SK-N-SH (cell line): ENCODE results near the gene PHACTR3. TPM values are rescaled to one million over a fixed set of nuclear protein-coding genes. Genes with fewer than 3 reads are reported as not detected.

Experiments
- CTCF ChIA-PET: fragments of 300-600, 350-600 bp; formaldehyde crosslinking; extraction: SDS; loops from one replicate; lab custom pipeline; 2021; lab: Yijun Ruan, JAX
- POLR2A ChIA-PET: fragments of 350-600 bp; sonication (Branson Sonifier 250); formaldehyde crosslinking; extraction: SDS; loops from one replicate; lab custom pipeline; 2020; ENCODE audit warnings: antibody characterized with exemption, inconsistent platforms; lab: Yijun Ruan, JAX
- DNase-seq: peaks from one replicate; pipeline ENCODE4 v3.0.0; 2012
- H2AFZ ChIP-seq: fragments of 200-600 bp; sonication (generic); 2 replicates; pipeline ENCODE4 v1.8.1; 2016; ENCODE audit warnings: antibody characterized with exemption, mild to moderate bottlenecking, low read depth
- H3F3A ChIP-seq: fragments of 200-600 bp; sonication (generic); replicated peaks from 2 replicates; pipeline ENCODE3; 2016; ENCODE audit warnings: antibody characterized with exemption, mild to moderate bottlenecking; ENCODE audit not compliant: insufficient read depth
- H3K27ac ChIP-seq, 2 experiments: fragments of 200-500 bp in 1 of 2; fragments of 200-600 bp in 1 of 2; sonication (Bioruptor generic) in 1 of 2; sonication (generic), shearing (Covaris generic) in 1 of 2; 2 replicates each; pipeline versions ENCODE4 v1.5.1 to v1.6.1; 2014 to 2016; ENCODE audit warnings: low read depth in 2 of 2, inconsistent platforms in 1 of 2, low read length in 1 of 2, mild to moderate bottlenecking in 1 of 2, mixed read lengths in 1 of 2
- H3K27me3 ChIP-seq: fragments of 200-600 bp; sonication (generic), shearing (Covaris generic); 2 replicates; pipeline ENCODE4 v1.6.1; 2016; ENCODE audit warnings: mixed run types; ENCODE audit not compliant: insufficient read depth
- H3K36me3 ChIP-seq, 2 experiments: fragments of 200-500 bp in 1 of 2; fragments of 200-600 bp in 1 of 2; sonication (Bioruptor generic) in 1 of 2; sonication (generic) in 1 of 2; replicated peaks in 1 of 2; 2 replicates each; pipeline versions ENCODE3 to v1.5.1; 2014 to 2016; ENCODE audit warnings: low read length in 1 of 2, mild to moderate bottlenecking in 1 of 2; ENCODE audit not compliant: insufficient read depth in 2 of 2, control insufficient read depth in 1 of 2
- H3K4me1 ChIP-seq, 2 experiments: fragments of 200-500 bp in 1 of 2; fragments of 200-600 bp in 1 of 2; sonication (Bioruptor generic) in 1 of 2; sonication (generic), shearing (Covaris generic) in 1 of 2; 2 replicates each; pipeline versions ENCODE4 v1.5.1 to v1.6.1; 2014 to 2016; ENCODE audit warnings: low read depth in 1 of 2, low read length in 1 of 2, mixed run types in 1 of 2; ENCODE audit not compliant: insufficient read depth in 2 of 2, control insufficient read depth in 1 of 2
- H3K4me2 ChIP-seq: fragments of 200-600 bp; sonication (generic), shearing (Covaris generic); 2 replicates; pipeline ENCODE4 v1.6.1; 2017; ENCODE audit warnings: mixed run types
- H3K4me3 ChIP-seq, 2 experiments: fragments of 200-500 bp in 1 of 2; fragments of 200-600 bp in 1 of 2; sonication (Bioruptor generic) in 1 of 2; sonication (generic), shearing (Covaris generic) in 1 of 2; 2 replicates each; pipeline versions ENCODE4 v1.5.1 to v1.8.1; 2014 to 2016; ENCODE audit warnings: low read depth in 2 of 2, inconsistent platforms in 1 of 2, low read length in 1 of 2, mild to moderate bottlenecking in 1 of 2, mixed read lengths in 1 of 2, moderate library complexity in 1 of 2
- H3K79me2 ChIP-seq: fragments of 200-600 bp; sonication (generic); 2 replicates; pipeline ENCODE4 v1.8.1; 2017; ENCODE audit warnings: mild to moderate bottlenecking; ENCODE audit not compliant: insufficient read depth
- H3K9ac ChIP-seq: fragments of 200-600 bp; sonication (generic); 2 replicates; pipeline ENCODE4 v1.6.1; 2017; ENCODE audit warnings: mixed run types
- H3K9me2 ChIP-seq: fragments of 200-600 bp; sonication (generic); 2 replicates; pipeline ENCODE4 v1.6.1; 2017; ENCODE audit warnings: mixed run types
- H3K9me3 ChIP-seq: fragments of 200-600 bp; sonication (generic); 2 replicates; pipeline ENCODE4 v1.6.1; 2017; ENCODE audit warnings: mixed run types, mild to moderate bottlenecking, moderate library complexity
- H4K20me1 ChIP-seq: fragments of 200-600 bp; sonication (generic); 2 replicates; pipeline ENCODE4 v1.6.1; 2017; ENCODE audit warnings: mild to moderate bottlenecking, mixed run types; ENCODE audit not compliant: insufficient read depth
- ELF1 ChIP-seq: IDR thresholded peaks from 2 replicates; pipeline ENCODE4 v1.4.0; 2012
- EP300 ChIP-seq, 2 experiments: IDR thresholded peaks; 2 replicates each; pipeline versions ENCODE4 v1.4.0 to v1.6.1; 2012; ENCODE audit warnings: borderline replicate concordance in 1 of 2, low read depth in 1 of 2, low read length in 1 of 2
- EZH2phosphoT487 ChIP-seq: fragments of 200-600 bp; sonication (generic); IDR thresholded peaks from 2 replicates; pipeline ENCODE4 v1.6.1; 2017; ENCODE audit warnings: low read depth, mixed run types, mild to moderate bottlenecking, antibody characterized with exemption, moderate library complexity, borderline replicate concordance
- GABPA ChIP-seq: IDR thresholded peaks from 2 replicates; pipeline ENCODE4 v1.4.0; 2012; ENCODE audit warnings: low read depth, mild to moderate bottlenecking
- GATA2 ChIP-seq: sonication (generic); formaldehyde crosslinking; IDR thresholded peaks from 2 replicates; pipeline ENCODE4 v1.5.0; 2020; ENCODE audit warnings: mild to moderate bottlenecking, missing genetic modification reagents
- MEF2A ChIP-seq: IDR thresholded peaks from 2 replicates; pipeline ENCODE4 v1.4.0; 2012; ENCODE audit warnings: low read depth, borderline replicate concordance
- NRF1 ChIP-seq: IDR thresholded peaks from 2 replicates; pipeline ENCODE4 v1.6.1; 2012; ENCODE audit warnings: low read depth, mild to moderate bottlenecking, low read length
- POLR2AphosphoS5 ChIP-seq: IDR thresholded peaks from 2 replicates; pipeline ENCODE4 v1.6.1; 2012; ENCODE audit warnings: low read depth, low read length
- RAD21 ChIP-seq: IDR thresholded peaks from 2 replicates; pipeline ENCODE4 v1.6.1; 2012; ENCODE audit warnings: mild to moderate bottlenecking, low read length
- RCOR1 ChIP-seq: fragments of 150-350 bp; IDR thresholded peaks from 2 replicates; pipeline ENCODE4 v1.6.1; 2017; ENCODE audit warnings: antibody characterized with exemption, low read length
- RXRA ChIP-seq: IDR thresholded peaks from 2 replicates; pipeline ENCODE4 v1.4.0; 2012; ENCODE audit warnings: low read depth, mild to moderate bottlenecking, borderline replicate concordance
- SMC3 ChIP-seq: IDR thresholded peaks from 2 replicates; pipeline ENCODE4 v1.6.1; 2012; ENCODE audit warnings: low read depth, low read length, improper control_type of control experiment
- TCF12 ChIP-seq: IDR thresholded peaks from 2 replicates; pipeline ENCODE4 v1.4.0; 2012
- WGBS: methylation state at CpG from one replicate; pipeline ENCODE4 v1.1.6; 2017; ENCODE audit warnings: low lambda C conversion rate; 5-methylcytosine and 5-hydroxymethylcytosine counted together
- polyA plus RNA-seq, 3 experiments: library from polyadenylated mRNA; depleted of rRNA; stranded (reverse); fragments of >200 nt; gene quantifications; 2 replicates each; pipeline ENCODE4 v1.2.3, GENCODE V29; 2012
- TF ChIP-seq, protein P1 (sequence below): fragments of 150-350 bp; IDR thresholded peaks from 2 replicates; pipeline ENCODE4 v1.6.1; 2017; ENCODE audit warnings: antibody characterized with exemption, low read length, low read depth, borderline replicate concordance
- TF ChIP-seq, protein P2 (sequence below): IDR thresholded peaks from 2 replicates; pipeline ENCODE4 v1.4.0; 2012; ENCODE audit warnings: low read depth, borderline replicate concordance

PHACTR3 gene
- polyA plus RNA-seq, 1 of the 3 experiments (the other 2 are of a cell fraction): 0.10 TPM

DNA sequence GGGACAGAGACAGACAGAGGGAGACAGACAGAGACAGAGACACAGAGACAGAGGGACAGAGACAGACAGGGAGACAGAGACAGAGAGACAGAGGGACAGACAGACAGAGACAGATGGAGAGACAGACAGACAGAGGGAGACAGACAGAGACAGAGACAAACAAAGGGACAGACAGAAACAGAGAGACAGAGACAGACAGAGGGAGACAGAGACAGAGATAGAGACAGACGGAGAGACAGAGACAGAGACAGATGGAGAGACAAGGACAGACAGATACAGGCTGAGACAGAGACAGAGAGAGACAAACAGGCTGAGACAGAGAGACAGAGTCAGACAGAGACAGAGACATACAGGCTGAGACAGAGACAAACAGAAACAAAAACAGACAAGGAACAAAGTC, 39.4 kb upstream of the PHACTR3 start:
- H4K20me1 ChIP-seq: no peaks in the 10 kb centered on the region
- CTCF ChIA-PET: no interaction called here
- H2AFZ ChIP-seq: no peak overlapping the region
- DNase-seq: no peak
- no peaks in the 10 kb centered on the region for H3K27me3 ChIP-seq
- no peak overlapping the region for H3K9ac ChIP-seq
- no peak overlapping the region for H3K4me3 ChIP-seq
- H3K9me2 ChIP-seq: no peaks in the 10 kb centered on the region
- H3K79me2 ChIP-seq: no peaks in the 10 kb centered on the region
- H3K9me3 ChIP-seq: no peaks in the 10 kb centered on the region
- no peaks in the 10 kb centered on the region for H3F3A ChIP-seq
- POLR2A ChIA-PET: no interaction called here
- no peak overlapping the region for H3K27ac ChIP-seq
- H3K36me3 ChIP-seq: no peaks in the 10 kb centered on the region
- no peak overlapping the region for H3K4me2 ChIP-seq
- WGBS: 4% methylated on average over 1 of the region's 1 CpG
- H3K4me1 ChIP-seq: peaks cover 0 to 7% of the 10 kb centered on the region in 2 experiments; a peak in 1 of 4 replicates
- TF ChIP-seq, protein P1, sequence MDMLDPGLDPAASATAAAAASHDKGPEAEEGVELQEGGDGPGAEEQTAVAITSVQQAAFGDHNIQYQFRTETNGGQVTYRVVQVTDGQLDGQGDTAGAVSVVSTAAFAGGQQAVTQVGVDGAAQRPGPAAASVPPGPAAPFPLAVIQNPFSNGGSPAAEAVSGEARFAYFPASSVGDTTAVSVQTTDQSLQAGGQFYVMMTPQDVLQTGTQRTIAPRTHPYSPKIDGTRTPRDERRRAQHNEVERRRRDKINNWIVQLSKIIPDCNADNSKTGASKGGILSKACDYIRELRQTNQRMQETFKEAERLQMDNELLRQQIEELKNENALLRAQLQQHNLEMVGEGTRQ: no peak
- TF ChIP-seq, all 33 proteins: peak for 0

DNA sequence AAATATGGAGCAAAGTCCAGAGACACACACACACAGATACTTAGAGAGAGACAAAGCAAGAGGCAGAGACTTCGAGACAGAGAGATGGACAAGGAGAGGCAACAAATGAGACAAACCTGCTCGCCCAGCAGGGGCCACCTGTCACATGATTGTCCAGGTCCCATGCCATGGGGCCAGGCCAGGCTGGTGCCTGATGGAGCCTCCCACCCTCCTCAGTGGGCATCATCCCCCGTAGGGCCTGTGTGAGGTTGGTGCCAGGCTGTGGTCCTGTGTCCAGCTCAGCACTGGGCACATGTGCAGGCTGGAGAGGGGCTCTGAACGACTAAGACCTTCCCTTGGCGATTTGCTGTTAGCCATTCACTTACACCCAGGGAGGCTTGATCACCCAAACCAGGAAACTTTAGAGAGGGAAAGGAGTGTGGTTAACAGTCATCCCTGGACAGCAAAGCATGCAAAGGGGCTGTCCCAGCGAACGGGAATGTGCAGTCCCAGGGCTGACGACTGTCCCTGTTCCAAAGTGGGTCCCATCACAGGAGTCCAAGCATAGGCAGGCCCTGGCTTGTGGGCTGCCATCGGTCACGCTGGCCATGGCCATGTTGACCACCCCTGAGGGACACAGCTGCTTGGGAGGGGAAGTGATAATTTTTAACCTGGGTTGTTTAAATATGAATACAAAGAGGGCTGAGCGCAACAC, 38.4 kb upstream of the PHACTR3 start:
- Histone ChIP-seq H3K4me1 (peaks cover 0 to 4% of the 10 kb centered on the region in 2 experiments; a peak in 1 of 4 replicates), H3K4me3 (no peak overlapping the region), H3K36me3 (no peaks in the 10 kb centered on the region), H3K79me2 (no peaks in the 10 kb centered on the region), H3K9ac (no peak overlapping the region), H2AFZ (no peak overlapping the region), H3K27ac (no peak overlapping the region), H4K20me1 (no peaks in the 10 kb centered on the region), H3K27me3 (no peaks in the 10 kb centered on the region), H3K4me2 (no peak overlapping the region), H3K9me2 (no peaks in the 10 kb centered on the region)
- ChIA-PET CTCF (no interaction called here), POLR2A (no interaction called here)
- no peak for DNase-seq
- 40% methylated on average over 9 of the region's 11 CpGs for WGBS
- TF ChIP-seq EZH2phosphoT487 (no peak), RCOR1 (no peak), MEF2A (no peak), SMC3 (no peak), GABPA (no peak), EP300 (IDR thresholded peaks at IDR 0.05; ENCODE audit: borderline replicate concordance in 1 of 2, low read depth in 1 of 2, low read length in 1 of 2) (no peak), POLR2AphosphoS5 (no peak), TCF12 (no peak), ELF1 (no peak), GATA2 (CRISPR knock-in tag) (no peak), RAD21 (no peak), NRF1 (no peak), RXRA (no peak)
- TF ChIP-seq, protein P2, sequence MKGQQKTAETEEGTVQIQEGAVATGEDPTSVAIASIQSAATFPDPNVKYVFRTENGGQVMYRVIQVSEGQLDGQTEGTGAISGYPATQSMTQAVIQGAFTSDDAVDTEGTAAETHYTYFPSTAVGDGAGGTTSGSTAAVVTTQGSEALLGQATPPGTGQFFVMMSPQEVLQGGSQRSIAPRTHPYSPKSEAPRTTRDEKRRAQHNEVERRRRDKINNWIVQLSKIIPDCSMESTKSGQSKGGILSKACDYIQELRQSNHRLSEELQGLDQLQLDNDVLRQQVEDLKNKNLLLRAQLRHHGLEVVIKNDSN: no peak
- TF ChIP-seq, all 33 proteins: peak for 0
- no peaks in the 10 kb centered on the region for H3K9me3 ChIP-seq
- no peaks in the 10 kb centered on the region for H3F3A ChIP-seq
